HepG2 (cell line): ENCODE measurements around the gene ZNF416. TPM values are rescaled to one million over a fixed set of nuclear protein-coding genes. Genes with fewer than 3 reads are reported as not detected.

Source experiments
- AHR ChIP-seq: IDR thresholded peaks from 2 replicates; pipeline ENCODE4 v1.6.1; 2018; ENCODE audit warnings: missing genetic modification reagents, missing compliant biosample characterization
- ATF1 ChIP-seq: IDR thresholded peaks from 2 replicates; pipeline ENCODE4 v1.6.1; 2016; ENCODE audit warnings: mild to moderate bottlenecking, control low read depth
- ATM ChIP-seq: fragments of 450-650 bp; IDR thresholded peaks from 2 replicates; pipeline ENCODE4 v1.7.1; 2017; ENCODE audit warnings: mild to moderate bottlenecking, borderline replicate concordance
- BRD4 ChIP-seq: sonication (generic); formaldehyde crosslinking; IDR thresholded peaks from 2 replicates; pipeline ENCODE4 v1.4.0; 2020; ENCODE audit warnings: missing genetic modification reagents
- ELF4 ChIP-seq: sonication (generic); formaldehyde crosslinking; IDR thresholded peaks from 2 replicates; pipeline ENCODE4 v1.5.0; 2020; ENCODE audit warnings: missing genetic modification reagents, mild to moderate bottlenecking, moderate library complexity, borderline replicate concordance
- FOXJ3 ChIP-seq: sonication (generic); formaldehyde crosslinking; IDR thresholded peaks from 2 replicates; pipeline ENCODE4 v1.4.0; 2020; ENCODE audit warnings: missing genetic modification reagents, mild to moderate bottlenecking, borderline replicate concordance
- GABPA ChIP-seq, 2 experiments: IDR thresholded peaks; 2 replicates each; pipeline ENCODE4 v1.6.1; 2011 to 2016; ENCODE audit warnings: low read depth in 2 of 2, low read length in 1 of 2, missing biosample characterization in 1 of 2, missing genetic modification characterization in 1 of 2
- GABPB1 ChIP-seq: IDR thresholded peaks from 2 replicates; pipeline ENCODE4 v1.6.1; 2016; ENCODE audit warnings: mild to moderate bottlenecking, missing genetic modification reagents, moderate library complexity, missing compliant biosample characterization
- GFI1 ChIP-seq: sonication (generic); formaldehyde crosslinking; IDR thresholded peaks from 2 replicates; pipeline ENCODE4 v1.5.0; 2020; ENCODE audit warnings: missing genetic modification reagents, mild to moderate bottlenecking, borderline replicate concordance
- KDM5A ChIP-seq: fragments of 200-600 bp; sonication (generic); IDR thresholded peaks from 2 replicates; pipeline ENCODE4 v1.7.0; 2018; ENCODE audit warnings: antibody characterized with exemption, mild to moderate bottlenecking, low read length, borderline replicate concordance
- PPARG ChIP-seq: conservative IDR thresholded peaks from 2 replicates; pipeline ENCODE4 v1.6.1; 2016; ENCODE audit warnings: missing biosample characterization, missing genetic modification reagents
- STAT5B ChIP-seq: sonication (generic); formaldehyde crosslinking; IDR thresholded peaks from 2 replicates; pipeline ENCODE4 v1.4.0; 2020; ENCODE audit warnings: missing genetic modification reagents
- TEAD3 ChIP-seq: optimal IDR thresholded peaks from 2 replicates; pipeline ENCODE3; 2016; ENCODE audit warnings: borderline replicate concordance
- ZNF264 ChIP-seq: sonication (generic); formaldehyde crosslinking; IDR thresholded peaks from 2 replicates; pipeline ENCODE4 v1.4.0; 2020; ENCODE audit warnings: missing genetic modification reagents
- ZNF747 ChIP-seq: sonication (generic); formaldehyde crosslinking; IDR thresholded peaks from 2 replicates; pipeline ENCODE4 v1.8.1; 2023; ENCODE audit warnings: missing genetic modification reagents, mild to moderate bottlenecking, borderline replicate concordance
- ZNF788 ChIP-seq: sonication (generic); formaldehyde crosslinking; IDR thresholded peaks from 2 replicates; pipeline ENCODE4 v1.5.0; 2020; ENCODE audit warnings: mild to moderate bottlenecking, missing genetic modification reagents, borderline replicate concordance
- ZSCAN30 ChIP-seq: sonication (generic); formaldehyde crosslinking; IDR thresholded peaks from 2 replicates; pipeline ENCODE4 v1.5.0; 2020; ENCODE audit warnings: mild to moderate bottlenecking, missing genetic modification reagents
- ZSCAN31 ChIP-seq: sonication (generic); formaldehyde crosslinking; IDR thresholded peaks from 2 replicates; pipeline ENCODE4 v1.5.0; 2020; ENCODE audit warnings: low read depth, mild to moderate bottlenecking, missing genetic modification reagents
- polyA plus RNA-seq, 8 experiments: library from polyadenylated mRNA; depleted of rRNA in 3 of 8; stranded (reverse) in 7 of 8; unstranded in 1 of 8; fragments of >200 nt; fragmentation: Illumina TruSeq in 4 of 8; extraction: Trizol in 4 of 8; gene quantifications; 2 replicates each; pipeline versions ENCODE4 v1.2.1 to v1.2.3, GENCODE V29; 2011 to 2016; ENCODE audit warnings: low read depth in 4 of 8, missing spikeins in 1 of 8, mixed read lengths in 1 of 8; ENCODE audit not compliant: insufficient read depth in 1 of 8
- total RNA-seq, 5 experiments: library from RNA; depleted of rRNA; stranded (reverse); fragments of >200 nt; fragmentation: Illumina TruSeq; extraction: Trizol; gene quantifications; 2 replicates each; pipeline ENCODE4 v1.2.3, GENCODE V29; 2016; ENCODE audit warnings: low read depth in 1 of 5
- TF ChIP-seq, protein P1 (sequence below): fragments of 450-650 bp; IDR thresholded peaks from 2 replicates; pipeline ENCODE4 v1.6.1; 2017
- TF ChIP-seq, protein P2 (sequence below): sonication (generic); formaldehyde crosslinking; IDR thresholded peaks from 2 replicates; pipeline ENCODE4 v1.4.0; 2020; ENCODE audit warnings: mild to moderate bottlenecking, missing genetic modification reagents
- TF ChIP-seq, protein P3 (sequence below): sonication (generic); formaldehyde crosslinking; IDR thresholded peaks from 2 replicates; pipeline ENCODE4 v1.4.0; 2020; ENCODE audit warnings: mild to moderate bottlenecking, low read depth, missing genetic modification reagents
- TF ChIP-seq, protein P4 (sequence below): sonication (generic); formaldehyde crosslinking; IDR thresholded peaks from 2 replicates; pipeline ENCODE4 v1.5.0; 2020; ENCODE audit warnings: missing genetic modification reagents, mild to moderate bottlenecking, borderline replicate concordance
- TF ChIP-seq, protein P5 (sequence below): sonication (generic); formaldehyde crosslinking; IDR thresholded peaks from 2 replicates; pipeline ENCODE4 v1.9.0; 2022; ENCODE audit warnings: missing genetic modification reagents, mild to moderate bottlenecking, borderline replicate concordance

ZNF416 gene
- total and polyA plus RNA-seq, 2 of the 13 experiments (the other 11 are each of a cell fraction or from before 2014, with no cell fraction given), result 1.5 to 5.3 TPM

DNA sequence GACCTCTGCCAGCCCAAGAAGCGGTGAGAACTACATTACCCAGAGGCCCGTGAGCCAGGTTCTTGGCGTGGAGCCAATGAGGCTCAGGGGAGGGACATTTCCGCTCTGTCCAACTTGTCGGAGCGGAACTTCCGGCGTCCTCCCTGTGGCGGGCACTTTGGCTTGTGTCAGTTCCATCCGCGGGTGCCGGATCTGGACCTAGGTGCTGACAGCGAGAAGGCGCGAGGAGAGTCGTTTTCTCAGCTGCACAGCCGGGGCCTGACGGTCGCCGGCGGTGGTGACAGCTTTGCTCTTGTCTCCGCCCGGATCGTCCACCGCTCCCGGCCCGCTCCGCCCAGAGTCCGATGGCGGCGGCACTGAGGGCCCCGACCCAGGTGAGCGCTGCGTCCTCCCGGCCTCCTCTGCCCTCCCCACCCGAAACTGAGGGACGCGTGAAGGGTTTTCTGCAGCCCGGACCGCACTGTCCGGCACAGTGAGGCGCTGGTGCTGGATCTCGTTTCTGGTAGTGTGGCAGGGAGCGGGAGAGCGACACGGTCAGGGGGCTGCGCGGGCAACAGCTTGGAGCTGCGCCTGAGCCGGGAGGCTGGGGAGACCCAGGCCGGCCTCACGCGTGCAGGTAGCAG, 21.2 kb upstream of the ZNF416 start, which contains the start of gene ZNF530 (continued):
- TF ChIP-seq, protein P1, sequence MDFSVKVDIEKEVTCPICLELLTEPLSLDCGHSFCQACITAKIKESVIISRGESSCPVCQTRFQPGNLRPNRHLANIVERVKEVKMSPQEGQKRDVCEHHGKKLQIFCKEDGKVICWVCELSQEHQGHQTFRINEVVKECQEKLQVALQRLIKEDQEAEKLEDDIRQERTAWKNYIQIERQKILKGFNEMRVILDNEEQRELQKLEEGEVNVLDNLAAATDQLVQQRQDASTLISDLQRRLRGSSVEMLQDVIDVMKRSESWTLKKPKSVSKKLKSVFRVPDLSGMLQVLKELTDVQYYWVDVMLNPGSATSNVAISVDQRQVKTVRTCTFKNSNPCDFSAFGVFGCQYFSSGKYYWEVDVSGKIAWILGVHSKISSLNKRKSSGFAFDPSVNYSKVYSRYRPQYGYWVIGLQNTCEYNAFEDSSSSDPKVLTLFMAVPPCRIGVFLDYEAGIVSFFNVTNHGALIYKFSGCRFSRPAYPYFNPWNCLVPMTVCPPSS, result no peak
- TF ChIP-seq ZSCAN30 (CRISPR knock-in tag) (no peak), BRD4 (CRISPR knock-in tag) (no peak), KDM5A (peak; percentile 82), TEAD3 (no peak), ZNF788 (CRISPR knock-in tag) (peak; percentile 87), GABPB1 (CRISPR knock-in tag) (peak; percentile 99), FOXJ3 (CRISPR knock-in tag) (no peak), GFI1 (CRISPR knock-in tag) (no peak), ZNF747 (CRISPR knock-in tag) (peak; percentile 41; the same call in 1 of the 2 replicates), STAT5B (no peak), PPARG (no peak), AHR (no peak), GABPA (IDR thresholded peaks at IDR 0.05; ENCODE audit: low read depth, low read length) (peak; percentile 97), GABPA (CRISPR knock-in tag; IDR thresholded peaks at IDR 0.05; ENCODE audit: low read depth) (peak; percentile 99), ATF1 (CRISPR knock-in tag) (0 out of 2 replicates have a peak, but pooled peaks have one; percentile 40), ZNF264 (CRISPR knock-in tag) (no peak), ATM (no peak), ZSCAN31 (CRISPR knock-in tag) (0 out of 2 replicates have a peak, but pooled peaks have one; percentile 56), ELF4 (CRISPR knock-in tag) (peak; percentile 85; the same call in 1 of the 2 replicates)
- TF ChIP-seq, protein P2, sequence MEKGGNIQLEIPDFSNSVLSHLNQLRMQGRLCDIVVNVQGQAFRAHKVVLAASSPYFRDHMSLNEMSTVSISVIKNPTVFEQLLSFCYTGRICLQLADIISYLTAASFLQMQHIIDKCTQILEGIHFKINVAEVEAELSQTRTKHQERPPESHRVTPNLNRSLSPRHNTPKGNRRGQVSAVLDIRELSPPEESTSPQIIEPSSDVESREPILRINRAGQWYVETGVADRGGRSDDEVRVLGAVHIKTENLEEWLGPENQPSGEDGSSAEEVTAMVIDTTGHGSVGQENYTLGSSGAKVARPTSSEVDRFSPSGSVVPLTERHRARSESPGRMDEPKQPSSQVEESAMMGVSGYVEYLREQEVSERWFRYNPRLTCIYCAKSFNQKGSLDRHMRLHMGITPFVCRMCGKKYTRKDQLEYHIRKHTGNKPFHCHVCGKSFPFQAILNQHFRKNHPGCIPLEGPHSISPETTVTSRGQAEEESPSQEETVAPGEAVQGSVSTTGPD, result no peak
- TF ChIP-seq, protein P3, sequence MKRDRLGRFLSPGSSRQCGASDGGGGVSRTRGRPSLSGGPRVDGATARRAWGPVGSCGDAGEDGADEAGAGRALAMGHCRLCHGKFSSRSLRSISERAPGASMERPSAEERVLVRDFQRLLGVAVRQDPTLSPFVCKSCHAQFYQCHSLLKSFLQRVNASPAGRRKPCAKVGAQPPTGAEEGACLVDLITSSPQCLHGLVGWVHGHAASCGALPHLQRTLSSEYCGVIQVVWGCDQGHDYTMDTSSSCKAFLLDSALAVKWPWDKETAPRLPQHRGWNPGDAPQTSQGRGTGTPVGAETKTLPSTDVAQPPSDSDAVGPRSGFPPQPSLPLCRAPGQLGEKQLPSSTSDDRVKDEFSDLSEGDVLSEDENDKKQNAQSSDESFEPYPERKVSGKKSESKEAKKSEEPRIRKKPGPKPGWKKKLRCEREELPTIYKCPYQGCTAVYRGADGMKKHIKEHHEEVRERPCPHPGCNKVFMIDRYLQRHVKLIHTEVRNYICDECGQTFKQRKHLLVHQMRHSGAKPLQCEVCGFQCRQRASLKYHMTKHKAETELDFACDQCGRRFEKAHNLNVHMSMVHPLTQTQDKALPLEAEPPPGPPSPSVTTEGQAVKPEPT (CRISPR knock-in tag), result no peak
- TF ChIP-seq, protein P4, sequence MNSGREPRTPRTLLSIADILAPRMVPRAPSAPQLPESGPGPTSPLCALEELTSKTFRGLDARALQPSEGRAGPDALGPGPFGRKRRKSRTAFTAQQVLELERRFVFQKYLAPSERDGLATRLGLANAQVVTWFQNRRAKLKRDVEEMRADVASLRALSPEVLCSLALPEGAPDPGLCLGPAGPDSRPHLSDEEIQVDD, result no peak
- TF ChIP-seq, protein P5, sequence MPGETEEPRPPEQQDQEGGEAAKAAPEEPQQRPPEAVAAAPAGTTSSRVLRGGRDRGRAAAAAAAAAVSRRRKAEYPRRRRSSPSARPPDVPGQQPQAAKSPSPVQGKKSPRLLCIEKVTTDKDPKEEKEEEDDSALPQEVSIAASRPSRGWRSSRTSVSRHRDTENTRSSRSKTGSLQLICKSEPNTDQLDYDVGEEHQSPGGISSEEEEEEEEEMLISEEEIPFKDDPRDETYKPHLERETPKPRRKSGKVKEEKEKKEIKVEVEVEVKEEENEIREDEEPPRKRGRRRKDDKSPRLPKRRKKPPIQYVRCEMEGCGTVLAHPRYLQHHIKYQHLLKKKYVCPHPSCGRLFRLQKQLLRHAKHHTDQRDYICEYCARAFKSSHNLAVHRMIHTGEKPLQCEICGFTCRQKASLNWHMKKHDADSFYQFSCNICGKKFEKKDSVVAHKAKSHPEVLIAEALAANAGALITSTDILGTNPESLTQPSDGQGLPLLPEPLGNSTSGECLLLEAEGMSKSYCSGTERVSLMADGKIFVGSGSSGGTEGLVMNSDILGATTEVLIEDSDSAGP (CRISPR knock-in tag), result peak; percentile 91
